PC-3 (cell line): ENCODE measurements around the gene WNT2B. TPM values are rescaled to one million over a fixed set of nuclear protein-coding genes. Genes with fewer than 3 reads are reported as not detected.
"Not testable (repeated sequence)": the region's sequence is repeated elsewhere in the genome, so short reads cannot be mapped to it uniquely, and the experiment has no call there.

Experiments used
- ATAC-seq: fragments of 200-7000 bp; cut with Tn5 transposase; 2 replicates; pipeline ENCODE4 v1.9.1; 2020; ENCODE audit warnings: mild to moderate bottlenecking, moderate library complexity
- BruUV-seq: library from RNA; stranded (reverse); fragments of 400-500 nt; replicated peaks from 2 replicates; lab custom pipeline; 2021; lab: Mats Ljungman, UMichigan
- CTCF ChIA-PET: fragments of 300-600 bp; sonication (Branson Sonifier 250); formaldehyde crosslinking; loops from one replicate; lab custom pipeline; 2022; ENCODE audit warnings: antibody characterized with exemption; lab: Charles Lee
- POLR2A ChIA-PET: fragments of 300-600 bp; sonication (Branson Sonifier 250); formaldehyde crosslinking; loops from one replicate; lab custom pipeline; 2022; ENCODE audit warnings: antibody characterized with exemption; ENCODE audit not compliant: unreplicated experiment; lab: Charles Lee
- DNase-seq: peaks from one replicate; pipeline ENCODE4 v3.0.0-alpha.2; 2015
- H2AFZ ChIP-seq: fragments of 300-600 bp; sonication (generic); 2 replicates; pipeline ENCODE4 v1.6.0; 2016; ENCODE audit warnings: antibody characterized with exemption, low read length
- H3F3A ChIP-seq: fragments of 300-600 bp; sonication (generic); one replicate; pipeline ENCODE4 v1.6.0; 2017; ENCODE audit warnings: antibody characterized with exemption, low read length, control low read depth, mild to moderate bottlenecking; ENCODE audit not compliant: unreplicated experiment
- H3K27ac ChIP-seq: fragments of 300-600 bp; sonication (generic); 2 replicates; pipeline ENCODE4 v1.5.1; 2016; ENCODE audit warnings: mild to moderate bottlenecking, low read length
- H3K27me3 ChIP-seq: fragments of 300-600 bp; sonication (generic); 2 replicates; pipeline ENCODE4 v1.6.1; 2016; ENCODE audit warnings: low read length, mixed read lengths
- H3K36me3 ChIP-seq: fragments of 300-600 bp; sonication (generic); 2 replicates; pipeline ENCODE4 v1.6.1; 2016; ENCODE audit warnings: low read depth, mixed run types, low read length, mixed read lengths
- H3K4me1 ChIP-seq: fragments of 300-600 bp; sonication (generic); 2 replicates; pipeline ENCODE4 v1.5.1; 2016; ENCODE audit warnings: low read length; ENCODE audit not compliant: insufficient read depth
- H3K4me2 ChIP-seq: fragments of 300-600 bp; sonication (generic); 2 replicates; pipeline ENCODE4 v1.6.0; 2016; ENCODE audit warnings: low read length
- H3K4me3 ChIP-seq: fragments of 300-600 bp; sonication (generic); 2 replicates; pipeline ENCODE4 v1.5.1; 2016; ENCODE audit warnings: mild to moderate bottlenecking, low read length, mixed read lengths
- H3K79me2 ChIP-seq: fragments of 300-600 bp; sonication (generic); 2 replicates; pipeline ENCODE4 v1.6.1; 2017; ENCODE audit warnings: low read length, mixed read lengths
- H3K9ac ChIP-seq: fragments of 300-600 bp; sonication (generic); 2 replicates; pipeline ENCODE4 v1.6.0; 2016; ENCODE audit warnings: mild to moderate bottlenecking, low read length
- H3K9me2 ChIP-seq: fragments of 300-600 bp; sonication (generic); replicated peaks from 2 replicates; pipeline ENCODE4 v1.6.1; 2016; ENCODE audit warnings: mixed run types, low read length, mixed read lengths
- H3K9me3 ChIP-seq: fragments of 300-600 bp; sonication (generic); 2 replicates; pipeline ENCODE4 v1.6.1; 2016; ENCODE audit warnings: low read length, mixed read lengths
- H4K20me1 ChIP-seq: fragments of 300-600 bp; sonication (generic); 2 replicates; pipeline ENCODE4 v1.6.1; 2016; ENCODE audit warnings: low read length, mixed read lengths
- CTCF ChIP-seq: fragments of 300-600 bp; sonication (generic); conservative IDR thresholded peaks from 2 replicates; pipeline ENCODE4 v1.5.1; 2017; ENCODE audit warnings: antibody characterized with exemption, low read depth, mild to moderate bottlenecking, low read length
- EZH2 ChIP-seq: fragments of 300-600 bp; sonication (generic); IDR thresholded peaks from one replicate; pipeline ENCODE4 v1.6.1; 2017; ENCODE audit warnings: antibody characterized with exemption, mild to moderate bottlenecking, low read length; ENCODE audit not compliant: unreplicated experiment
- EZH2phosphoT487 ChIP-seq: fragments of 300-600 bp; sonication (generic); IDR thresholded peaks from 2 replicates; pipeline ENCODE4 v1.6.1; 2018; ENCODE audit warnings: mild to moderate bottlenecking, antibody characterized with exemption, low read length, borderline replicate concordance
- intact Hi-C: fragments of 100-400 bp; cut with micrococcal nuclease; formaldehyde crosslinking; loops from 2 replicates; pipeline ENCODE4 v1.9.0; 2023
- total RNA-seq: library from RNA; depleted of rRNA; stranded (reverse); fragments of >200 nt; gene quantifications from 2 replicates; pipeline ENCODE4 v1.2.3, GENCODE V29; 2014

The WNT2B gene
- total RNA-seq, 1 experiment from 2014 or later = 0.55 TPM

DNA sequence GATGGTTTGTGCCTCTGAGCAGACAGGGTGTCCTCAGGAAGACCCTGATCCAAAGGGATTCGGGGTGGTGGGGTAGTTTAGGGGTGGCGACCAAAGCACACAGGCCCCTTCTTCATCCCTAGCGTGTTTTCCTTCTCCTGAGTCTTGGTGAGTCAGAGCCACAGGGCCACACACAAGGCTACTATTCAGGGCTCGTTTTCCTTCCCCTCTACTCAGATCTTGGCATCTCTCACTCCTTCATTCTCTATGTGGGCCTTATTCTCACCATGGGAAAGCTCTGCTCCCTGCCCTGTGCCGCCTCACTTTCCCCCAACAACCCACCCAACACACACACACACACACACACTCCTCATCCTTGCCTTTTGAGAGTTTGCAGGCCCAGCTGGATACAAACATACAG, 43.6 kb upstream of the WNT2B start:
- Histone ChIP-seq H3K27ac (peak overlapping the region; percentile 18), H3K9me2 (no peaks in the 10 kb centered on the region), H3K36me3 (no peaks in the 10 kb centered on the region), H3K4me2 (no peak overlapping the region), H3K9ac (no peak overlapping the region), H3K9me3 (no peaks in the 10 kb centered on the region), H3F3A (no peaks in the 10 kb centered on the region), H3K4me3 (no peak overlapping the region), H3K79me2 (no peaks in the 10 kb centered on the region), H4K20me1 (no peaks in the 10 kb centered on the region), H2AFZ (peak overlapping the region; percentile 95), H3K4me1 (peaks cover 21% of the 10 kb centered on the region), H3K27me3 (no peaks in the 10 kb centered on the region)
- ChIA-PET CTCF (interaction anchor here (0.6 to 2.1 kb wide), 3 partner anchors 11 to 74 kb away, joined by 3 to 9 read pairs (median 3); no protein-coding TSS in a partner anchor), POLR2A (no interaction called here)
- BruUV-seq = no TSS peak
- peak; percentile 41 for ATAC-seq
- no peak for TF ChIP-seq EZH2
- no peak for TF ChIP-seq CTCF
- TF ChIP-seq EZH2phosphoT487 = no peak
- intact Hi-C loops = no loop called here
- DNase-seq = no peak

GRCh38 chr1:112466078-112466660, 42.6 kb upstream of the WNT2B start:
- H3K79me2 ChIP-seq = no peaks in the 10 kb centered on the region
- ATAC-seq = peak; percentile 87
- BruUV-seq = no TSS peak
- H3K27me3 ChIP-seq = no peaks in the 10 kb centered on the region
- ChIA-PET CTCF (interaction anchor here (0.5 to 2.1 kb wide), 4 partner anchors 68 to 75 kb away, joined by 3 to 9 read pairs (median 4); no protein-coding TSS in a partner anchor), POLR2A (interaction anchor here (0.6 kb wide), 1 partner anchor 1502 kb away, joined by 3 read pairs; no protein-coding TSS in a partner anchor)
- H3K9ac ChIP-seq = peak overlapping the region; percentile 47
- intact Hi-C loops = loop anchor here (1.0 to 2.0 kb wide), 4 partner anchors 21 to 241 kb away; partner anchors contain the start of gene RHOC
- no peaks in the 10 kb centered on the region for H3K36me3 ChIP-seq
- H3K4me3 ChIP-seq = peak overlapping the region; percentile 62
- H3K27ac ChIP-seq = peak overlapping the region; percentile 18
- H3K9me3 ChIP-seq = no peaks in the 10 kb centered on the region
- no peaks in the 10 kb centered on the region for H3K9me2 ChIP-seq
- no peaks in the 10 kb centered on the region for H4K20me1 ChIP-seq
- no peaks in the 10 kb centered on the region for H3F3A ChIP-seq
- peaks cover 21% of the 10 kb centered on the region for H3K4me1 ChIP-seq
- TF ChIP-seq EZH2phosphoT487 = no peak
- peak; percentile 88 for TF ChIP-seq CTCF
- no peak for TF ChIP-seq EZH2
- peak overlapping the region; percentile 84 for H3K4me2 ChIP-seq
- peak; percentile 94 for DNase-seq
- H2AFZ ChIP-seq = peak overlapping the region; percentile 95

GRCh38 chr1:112470324-112470723, 38.4 kb upstream of the WNT2B start:
- H3K4me3 ChIP-seq, H3K27ac ChIP-seq, H2AFZ ChIP-seq, H3K27me3 ChIP-seq, H3K9me2 ChIP-seq, H3K9me3 ChIP-seq, ATAC-seq, POLR2A ChIA-PET, intact Hi-C loops, H3K36me3 ChIP-seq, H3K79me2 ChIP-seq, H3K4me2 ChIP-seq, DNase-seq, H3K9ac ChIP-seq, H3F3A ChIP-seq, CTCF ChIA-PET, BruUV-seq, H4K20me1 ChIP-seq: not testable (repeated sequence)
- H3K4me1 ChIP-seq = peaks cover 12% of the 10 kb centered on the region
